PC-3 (cell line): ENCODE data around the gene TLR1.

Experiments used
- EZH2 ChIP-seq: fragments of 300-600 bp; sonication (generic); IDR thresholded peaks from one replicate; pipeline ENCODE4 v1.6.1; 2017; ENCODE audit warnings: antibody characterized with exemption, mild to moderate bottlenecking, low read length; ENCODE audit not compliant: unreplicated experiment
- EZH2phosphoT487 ChIP-seq: fragments of 300-600 bp; sonication (generic); IDR thresholded peaks from 2 replicates; pipeline ENCODE4 v1.6.1; 2018; ENCODE audit warnings: mild to moderate bottlenecking, antibody characterized with exemption, low read length, borderline replicate concordance
- TF ChIP-seq, protein P1 (sequence below): fragments of 300-600 bp; sonication (generic); conservative IDR thresholded peaks from 2 replicates; pipeline ENCODE4 v1.5.1; 2017; ENCODE audit warnings: antibody characterized with exemption, low read depth, mild to moderate bottlenecking, low read length

GRCh38 chr4:38803833-38804653 lies 548 bp downstream of the TLR1 start:
- TF ChIP-seq, protein P1, sequence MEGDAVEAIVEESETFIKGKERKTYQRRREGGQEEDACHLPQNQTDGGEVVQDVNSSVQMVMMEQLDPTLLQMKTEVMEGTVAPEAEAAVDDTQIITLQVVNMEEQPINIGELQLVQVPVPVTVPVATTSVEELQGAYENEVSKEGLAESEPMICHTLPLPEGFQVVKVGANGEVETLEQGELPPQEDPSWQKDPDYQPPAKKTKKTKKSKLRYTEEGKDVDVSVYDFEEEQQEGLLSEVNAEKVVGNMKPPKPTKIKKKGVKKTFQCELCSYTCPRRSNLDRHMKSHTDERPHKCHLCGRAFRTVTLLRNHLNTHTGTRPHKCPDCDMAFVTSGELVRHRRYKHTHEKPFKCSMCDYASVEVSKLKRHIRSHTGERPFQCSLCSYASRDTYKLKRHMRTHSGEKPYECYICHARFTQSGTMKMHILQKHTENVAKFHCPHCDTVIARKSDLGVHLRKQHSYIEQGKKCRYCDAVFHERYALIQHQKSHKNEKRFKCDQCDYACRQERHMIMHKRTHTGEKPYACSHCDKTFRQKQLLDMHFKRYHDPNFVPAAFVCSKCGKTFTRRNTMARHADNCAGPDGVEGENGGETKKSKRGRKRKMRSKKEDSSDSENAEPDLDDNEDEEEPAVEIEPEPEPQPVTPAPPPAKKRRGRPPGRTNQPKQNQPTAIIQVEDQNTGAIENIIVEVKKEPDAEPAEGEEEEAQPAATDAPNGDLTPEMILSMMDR = no peak
- TF ChIP-seq EZH2 (no peak), EZH2phosphoT487 (no peak)
